Naive thymus-derived CD8-positive, alpha-beta T cell (primary cell): ENCODE data around the gene GSTA3. TPM values are rescaled to one million over a fixed set of nuclear protein-coding genes. Genes with fewer than 3 reads are reported as not detected.
A peak's percentile ranks its signal among the peaks of the same experiment; 100 is the strongest.
"Not testable (repeated sequence)": the region's sequence is repeated elsewhere in the genome, so short reads cannot be mapped to it uniquely, and the experiment has no call there.

Experiments used
- ATAC-seq, 2 donors: fragments of 150-1000 bp; cut with Tn5 transposase in 1 of 2; sonication (Bioruptor Pico), chemical (Tn5 transposase) in 1 of 2; 1 replicate in 1 of 2; 2 replicates in 1 of 2; pipeline ENCODE4 v1.10.0; 2021; ENCODE audit warnings: mild to moderate bottlenecking in 2 of 2, moderate library complexity in 2 of 2
- POLR2A ChIA-PET: fragments of 350-600 bp; sonication (Branson Sonifier 250); formaldehyde crosslinking; loops from one replicate; lab custom pipeline; 2021; ENCODE audit warnings: antibody characterized with exemption; lab: Charles Lee
- DNase-seq, 10 donors: peaks; one replicate each; pipeline versions ENCODE4 v3.0.0 to v3.0.0-alpha.2; 2020 to 2022
- H3K27ac Mint-ChIP-seq, 10 donors: one replicate each; pipeline ENCODE4 v1.8.0; 2020 to 2022; ENCODE audit warnings: mild to moderate bottlenecking in 10 of 10, mixed read lengths in 10 of 10, moderate library complexity in 4 of 10, inconsistent platforms in 1 of 10
- H3K27me3 Mint-ChIP-seq, 5 donors: one replicate each; pipeline ENCODE4 v1.8.0; 2021 to 2022; ENCODE audit warnings: mixed read lengths in 5 of 5
- H3K36me3 Mint-ChIP-seq, 3 donors: one replicate each; pipeline ENCODE4 v1.8.0; 2020 to 2022; ENCODE audit warnings: mixed read lengths in 3 of 3, mild to moderate bottlenecking in 2 of 3, inconsistent platforms in 1 of 3
- H3K4me1 Mint-ChIP-seq, 4 donors: one replicate each; pipeline ENCODE4 v1.8.0; 2021 to 2022; ENCODE audit warnings: mixed read lengths in 4 of 4
- H3K4me3 Mint-ChIP-seq, 10 donors: one replicate each; pipeline ENCODE4 v1.8.0; 2020 to 2022; ENCODE audit warnings: mild to moderate bottlenecking in 10 of 10, mixed read lengths in 10 of 10, moderate library complexity in 6 of 10, inconsistent platforms in 1 of 10
- H3K9me3 Mint-ChIP-seq, 9 donors: one replicate each; pipeline ENCODE4 v1.8.0; 2020 to 2022; ENCODE audit warnings: mixed read lengths in 9 of 9, mild to moderate bottlenecking in 3 of 9, inconsistent platforms in 1 of 9, moderate library complexity in 1 of 9
- polyA plus RNA-seq, 3 donors: library from polyadenylated mRNA; unstranded; fragments of 300-500 nt; fragmentation: Illumina TruSeq; gene quantifications; one replicate each; pipeline ENCODE4 v1.2.3, GENCODE V29; 2021
- total RNA-seq, 8 experiments: library from RNA in 2 of 8; stranded (reverse) in 2 of 8; gene quantifications; one replicate each; pipeline ENCODE4 v1.2.3 and lab custom pipeline; 2021 to 2026

GSTA3 gene
- total and polyA plus RNA-seq, 5 experiments from 2014 or later, result not detected

DNA sequence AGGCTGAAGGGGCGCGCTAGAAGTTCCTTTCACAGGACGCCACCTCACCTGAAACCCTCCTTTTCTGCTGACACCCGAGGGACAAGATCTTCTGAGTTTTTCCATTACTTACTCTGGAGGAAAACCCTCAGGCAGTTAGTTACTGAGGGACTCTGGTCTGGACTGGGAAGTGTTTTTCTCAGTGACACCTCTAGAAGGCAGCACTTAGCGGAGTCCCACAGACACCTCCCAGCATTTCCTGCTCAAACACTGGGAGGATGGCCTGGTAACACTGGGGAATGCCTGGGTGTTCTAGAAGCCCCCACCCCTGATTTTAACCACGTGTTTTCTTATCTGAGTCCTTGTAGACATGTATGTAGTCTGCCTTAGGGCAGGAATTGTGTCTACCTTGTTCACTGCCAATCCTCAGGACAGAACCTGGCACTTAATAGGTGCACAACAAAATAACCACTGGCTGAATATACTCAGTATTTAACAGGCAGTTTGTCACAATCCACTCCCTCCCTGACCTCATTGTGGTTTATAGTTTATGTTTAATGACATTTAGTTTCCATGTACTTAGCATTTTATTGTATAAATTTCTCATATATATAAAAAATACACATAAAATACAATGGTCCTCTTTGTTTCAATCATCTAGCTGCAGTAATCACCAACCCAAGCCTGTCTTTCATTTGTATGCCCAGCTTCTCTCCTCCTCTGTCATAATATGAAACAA is 4.8 kb downstream of the GSTA3 start:
- Mint-ChIP-seq H3K4me1 (no peaks in the 10 kb centered on the region), H3K36me3 (peaks cover 0 to 4% (median 0%) of the 10 kb centered on the region in 3 donors), H3K4me3 (no peak overlapping the region), H3K9me3 (peaks cover 0 to 5% (median 0%) of the 10 kb centered on the region in 9 donors), H3K27me3 (peaks cover 0 to 30% (median 9%) of the 10 kb centered on the region in 5 donors), H3K27ac (peak overlapping the region in 1 of 10 donors; percentile 17)
- POLR2A ChIA-PET, result no interaction called here
- ATAC-seq (no peak), DNase-seq (peak in 1 of 10 donors; percentile 31)

GRCh38 chr6:52900536-52900935 is 9.0 kb downstream of the GSTA3 start:
- POLR2A ChIA-PET, result no interaction called here
- H3K4me1 Mint-ChIP-seq, result no peaks in the 10 kb centered on the region
- peaks cover 2 to 30% (median 12%) of the 10 kb centered on the region in 5 donors for H3K27me3 Mint-ChIP-seq
- H3K36me3 Mint-ChIP-seq, result peaks cover 0 to 6% (median 4%) of the 10 kb centered on the region in 3 donors
- DNase-seq (no peak), ATAC-seq (no peak)
- no peak overlapping the region for H3K27ac Mint-ChIP-seq
- peaks cover 0 to 4% (median 0%) of the 10 kb centered on the region in 9 donors for H3K9me3 Mint-ChIP-seq
- no peak overlapping the region for H3K4me3 Mint-ChIP-seq

DNA sequence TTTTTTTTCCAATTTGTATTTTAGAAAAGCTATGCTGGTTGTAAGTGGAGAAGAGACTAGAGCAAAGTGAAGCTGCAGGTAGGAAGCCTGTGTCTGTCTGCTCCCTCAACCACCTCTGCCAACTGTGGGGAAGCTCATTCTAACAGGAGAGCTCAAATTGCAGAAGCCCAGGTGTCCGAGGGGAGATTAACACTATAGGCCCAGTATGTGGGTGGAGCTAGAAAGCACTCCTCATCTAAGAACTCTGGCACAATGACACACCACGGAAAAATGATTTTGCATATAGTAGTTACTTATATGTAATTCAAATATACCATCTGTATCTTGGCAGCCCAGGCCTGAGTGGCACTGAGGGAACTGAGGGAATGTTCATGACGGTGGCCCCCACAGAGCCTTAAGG is 13.7 kb downstream of the GSTA3 start:
- H3K36me3 Mint-ChIP-seq, H3K9me3 Mint-ChIP-seq, DNase-seq, H3K4me1 Mint-ChIP-seq, H3K4me3 Mint-ChIP-seq, POLR2A ChIA-PET, ATAC-seq, H3K27ac Mint-ChIP-seq: not testable (repeated sequence)
- peaks cover 3 to 17% (median 7%) of the 10 kb centered on the region in 5 donors for H3K27me3 Mint-ChIP-seq

DNA sequence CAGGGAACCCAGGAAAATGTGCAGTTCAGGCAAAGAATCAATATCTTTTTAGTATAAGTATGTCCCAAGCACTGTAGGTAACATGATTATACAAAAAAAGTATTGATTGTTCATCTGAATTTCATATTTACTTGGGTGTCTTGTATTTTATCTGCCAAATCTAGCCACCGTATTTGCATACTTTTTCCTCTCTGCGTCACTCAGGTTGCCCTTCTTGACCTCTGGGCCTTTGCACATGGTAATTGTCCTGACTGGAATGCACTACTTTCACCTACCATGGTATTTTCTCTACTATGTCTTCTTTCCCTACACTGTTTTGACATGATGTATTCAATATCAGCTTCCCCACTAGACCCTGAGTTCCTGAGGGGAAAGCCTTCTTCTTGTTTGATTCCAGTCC is 15.2 kb downstream of the GSTA3 start:
- Mint-ChIP-seq H3K9me3 (peaks cover 0 to 4% (median 0%) of the 10 kb centered on the region in 9 donors), H3K27ac (no peak overlapping the region), H3K27me3 (peaks cover 0 to 19% (median 8%) of the 10 kb centered on the region in 5 donors), H3K4me1 (no peaks in the 10 kb centered on the region), H3K4me3 (no peak overlapping the region), H3K36me3 (peaks cover 0 to 6% (median 4%) of the 10 kb centered on the region in 3 donors)
- POLR2A ChIA-PET, result no interaction called here
- ATAC-seq (no peak), DNase-seq (no peak)

DNA sequence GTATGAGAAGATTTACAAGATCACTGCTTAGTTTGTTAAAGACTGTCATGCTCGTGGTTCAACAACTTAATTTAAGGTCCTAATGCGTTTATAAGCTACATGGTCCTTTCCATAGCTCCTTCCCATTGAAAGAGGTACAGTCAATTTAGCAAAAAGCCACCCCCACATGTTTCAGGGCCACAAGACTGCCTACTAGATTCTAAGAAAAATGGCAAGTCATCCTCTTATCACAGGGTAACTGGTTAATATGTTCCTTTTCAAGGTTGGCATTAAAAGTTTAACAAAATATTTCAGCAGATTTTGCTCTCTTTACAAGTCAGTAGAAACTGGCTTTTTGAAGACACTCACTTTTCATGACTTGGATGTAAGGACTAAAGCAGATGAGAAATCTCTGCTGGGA is 15.7 kb downstream of the GSTA3 start:
- peaks cover 0 to 19% (median 5%) of the 10 kb centered on the region in 5 donors for H3K27me3 Mint-ChIP-seq
- ATAC-seq (no peak), DNase-seq (no peak)
- POLR2A ChIA-PET, result no interaction called here
- no peak overlapping the region for H3K27ac Mint-ChIP-seq
- peaks cover 0 to 6% (median 4%) of the 10 kb centered on the region in 3 donors for H3K36me3 Mint-ChIP-seq
- no peaks in the 10 kb centered on the region for H3K4me1 Mint-ChIP-seq
- H3K9me3 Mint-ChIP-seq, result peaks cover 0 to 4% (median 0%) of the 10 kb centered on the region in 9 donors
- no peak overlapping the region for H3K4me3 Mint-ChIP-seq

DNA sequence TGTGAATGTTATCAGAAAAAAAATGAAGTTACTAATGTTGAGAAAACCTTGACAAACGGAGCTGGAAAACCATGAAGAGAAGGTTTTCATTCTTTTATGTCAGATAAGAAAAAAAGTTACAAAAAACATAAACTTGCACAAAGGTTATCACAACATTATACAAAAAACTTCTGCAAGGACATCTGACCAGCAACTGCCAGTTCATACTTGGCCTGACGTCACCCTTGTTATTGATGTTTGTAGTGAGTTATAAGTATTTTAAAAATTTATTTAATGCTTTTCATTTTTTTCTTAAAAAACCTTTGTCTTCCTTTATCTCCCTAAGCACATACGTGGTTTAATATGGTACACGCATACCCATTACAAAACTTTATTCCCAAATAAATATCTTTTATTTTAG is 16.3 kb downstream of the GSTA3 start:
- DNase-seq, result no peak

DNA sequence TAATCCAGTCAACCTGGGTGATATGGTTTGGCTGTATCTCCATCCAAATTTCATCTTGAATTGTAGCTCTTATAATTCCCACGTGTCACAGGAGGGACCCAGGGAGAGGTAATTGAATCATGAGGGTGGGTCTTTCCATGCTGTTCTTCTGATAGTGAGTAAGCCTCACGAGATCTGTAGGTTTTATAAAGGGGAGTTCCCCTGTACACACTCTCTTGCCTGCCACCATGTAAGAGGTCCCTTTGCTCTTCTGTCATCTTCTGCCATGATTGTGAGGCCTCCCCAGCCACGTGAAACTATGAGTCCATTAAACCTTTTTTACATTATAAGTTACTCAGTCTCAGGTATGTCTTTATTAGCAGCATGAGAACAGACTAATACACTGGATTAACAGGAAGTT is 19.5 kb downstream of the GSTA3 start:
- no peaks in the 10 kb centered on the region for H3K4me1 Mint-ChIP-seq
- H3K4me3 Mint-ChIP-seq, result no peak overlapping the region
- H3K27me3 Mint-ChIP-seq, result peaks cover 0 to 19% (median 4%) of the 10 kb centered on the region in 5 donors
- ATAC-seq (no peak), DNase-seq (no peak)
- no peaks in the 10 kb centered on the region for H3K9me3 Mint-ChIP-seq
- no peaks in the 10 kb centered on the region for H3K36me3 Mint-ChIP-seq
- no peak overlapping the region for H3K27ac Mint-ChIP-seq
- POLR2A ChIA-PET, result no interaction called here

More for the DNA sequence above, 16.3 kb downstream of the GSTA3 start:
- Mint-ChIP-seq H3K36me3 (peaks cover 0 to 6% (median 4%) of the 10 kb centered on the region in 3 donors), H3K27ac (no peak overlapping the region), H3K4me1 (no peaks in the 10 kb centered on the region), H3K9me3 (peaks cover 0 to 4% (median 0%) of the 10 kb centered on the region in 9 donors), H3K4me3 (no peak overlapping the region), H3K27me3 (peaks cover 0 to 19% (median 4%) of the 10 kb centered on the region in 5 donors)
- POLR2A ChIA-PET, result no interaction called here
- ATAC-seq, result no peak

DNA sequence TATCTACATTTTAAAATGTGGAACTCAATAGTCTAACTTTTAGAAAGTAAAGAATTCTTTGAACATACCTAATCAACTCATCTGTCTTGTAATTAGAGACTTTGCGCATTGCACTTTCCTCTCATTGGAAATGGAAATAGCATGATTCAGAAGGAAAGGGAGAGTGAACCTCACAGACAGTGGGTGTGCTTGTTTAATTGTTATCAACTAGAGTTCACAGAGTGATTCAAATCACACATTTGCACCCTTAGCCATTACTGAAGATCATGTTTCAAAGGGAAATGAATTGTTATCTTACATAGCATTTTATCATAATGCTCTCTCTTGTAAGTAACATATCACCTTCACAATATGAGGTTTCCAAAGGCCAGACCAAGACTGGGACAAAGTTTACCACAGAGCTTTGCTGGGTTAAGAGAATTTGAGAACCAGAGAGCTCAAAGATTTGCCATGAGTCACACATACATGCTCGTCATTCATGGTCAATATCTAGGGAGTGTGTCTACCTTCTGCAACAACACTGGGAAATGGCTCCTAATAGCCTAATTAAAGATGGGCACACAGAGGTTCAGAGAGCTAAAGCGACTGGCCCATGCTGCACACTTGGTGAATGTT is 21.5 kb downstream of the GSTA3 start:
- DNase-seq, result no peak
- Mint-ChIP-seq H3K36me3 (no peaks in the 10 kb centered on the region), H3K27ac (no peak overlapping the region), H3K4me3 (no peak overlapping the region), H3K27me3 (peaks cover 0 to 19% (median 4%) of the 10 kb centered on the region in 5 donors), H3K4me1 (no peaks in the 10 kb centered on the region), H3K9me3 (no peaks in the 10 kb centered on the region)
- POLR2A ChIA-PET, result no interaction called here
- ATAC-seq, result no peak

DNA sequence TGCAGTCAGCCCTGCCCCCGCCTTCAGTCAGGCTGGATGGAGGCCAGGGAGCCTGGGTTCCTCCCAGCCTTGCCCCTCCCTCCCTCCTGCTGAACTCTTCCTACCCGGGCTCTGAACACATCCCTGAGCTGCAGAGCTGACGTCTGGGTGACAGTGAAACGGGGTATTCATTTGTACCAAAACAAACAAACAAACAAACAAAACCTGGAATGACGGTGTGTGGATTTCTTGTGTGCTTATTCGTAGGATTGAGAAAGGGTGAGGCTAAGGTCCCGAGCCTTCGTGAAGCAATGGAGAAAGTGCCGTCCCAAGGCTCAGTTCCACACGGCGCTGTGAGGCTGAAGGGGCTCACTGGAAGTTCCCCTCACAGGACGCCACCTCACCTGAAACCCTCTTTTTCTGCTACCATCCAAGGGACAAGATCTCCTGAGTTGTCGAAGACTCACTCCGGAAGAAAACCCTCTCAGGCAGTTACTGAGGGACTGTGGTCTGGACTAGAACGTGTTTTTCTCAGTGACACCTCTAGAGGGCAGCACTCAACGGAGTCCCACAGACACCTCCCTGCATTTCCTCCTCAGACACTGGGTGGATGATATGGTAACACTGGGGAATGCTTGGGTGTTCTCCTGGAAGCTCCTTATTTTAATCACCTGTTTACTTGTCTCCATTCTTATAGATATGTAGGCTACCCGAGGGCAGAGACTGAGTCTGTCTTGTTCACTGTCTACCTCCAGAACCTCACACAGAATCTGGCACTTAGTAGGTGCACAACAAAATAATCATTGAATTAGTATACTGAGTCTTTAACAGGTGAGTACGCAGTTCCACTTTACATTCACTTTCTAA is 27.3 kb downstream of the GSTA3 start:
- Mint-ChIP-seq H3K27ac (peak overlapping the region in 7 of 10 donors; percentile 19 to 86 (median 62)), H3K4me3 (peak overlapping the region; percentile 79 to 89 (median 88)), H3K36me3 (no peaks in the 10 kb centered on the region), H3K9me3 (no peaks in the 10 kb centered on the region), H3K4me1 (peaks cover 0 to 4% (median under 1%) of the 10 kb centered on the region in 4 donors), H3K27me3 (peaks cover 0 to 2% (median 0%) of the 10 kb centered on the region in 5 donors)
- DNase-seq (peak; percentile 15 to 81 (median 62)), ATAC-seq (peak; percentile 98 to 100)
- POLR2A ChIA-PET, result no interaction called here

- H3K4me1 Mint-ChIP-seq, result peaks cover 0 to 4% (median under 1%) of the 10 kb centered on the region in 4 donors
- ATAC-seq (no peak), DNase-seq (no peak)
- peak overlapping the region in 9 of 10 donors; percentile 79 to 89 (median 87) for H3K4me3 Mint-ChIP-seq
- H3K9me3 Mint-ChIP-seq, result no peaks in the 10 kb centered on the region
- H3K27me3 Mint-ChIP-seq, result peaks cover 0 to 2% (median 0%) of the 10 kb centered on the region in 5 donors
- POLR2A ChIA-PET, result no interaction called here
- H3K27ac Mint-ChIP-seq, result peak overlapping the region in 2 of 10 donors; percentile 11 to 36
- no peaks in the 10 kb centered on the region for H3K36me3 Mint-ChIP-seq
Observed at GRCh38 chr6:52881662-52881995, 27.9 kb downstream of the GSTA3 start.

GRCh38 chr6:52877786-52878185 is 31.7 kb downstream of the GSTA3 start:
- DNase-seq (no peak), ATAC-seq (no peak)
- Mint-ChIP-seq H3K4me3 (no peak overlapping the region), H3K9me3 (no peaks in the 10 kb centered on the region), H3K36me3 (no peaks in the 10 kb centered on the region), H3K27ac (no peak overlapping the region), H3K27me3 (peaks cover 0 to 9% (median 5%) of the 10 kb centered on the region in 5 donors), H3K4me1 (peaks cover 0 to 4% (median under 1%) of the 10 kb centered on the region in 4 donors)
- POLR2A ChIA-PET, result no interaction called here

DNA sequence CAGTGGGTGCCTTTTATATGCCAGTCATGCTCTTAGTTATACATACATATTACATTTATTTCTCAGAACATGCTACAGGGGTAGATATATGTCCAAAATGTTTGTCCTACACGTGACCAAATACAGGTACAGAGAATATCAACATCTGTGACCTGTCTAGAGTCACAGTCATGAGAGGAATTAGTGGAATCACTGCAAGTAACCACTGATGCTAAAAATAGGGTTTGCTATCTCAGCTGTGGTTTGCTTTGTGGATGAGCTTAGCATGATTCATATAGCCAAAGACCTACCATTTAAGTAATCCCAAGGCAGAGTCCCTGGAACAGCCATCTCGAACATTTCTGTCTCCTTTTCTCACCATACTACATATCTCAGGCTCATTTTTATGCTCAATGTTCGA is 32.3 kb downstream of the GSTA3 start:
- no peak for ATAC-seq
- Mint-ChIP-seq H3K4me1 (peaks cover 0 to 3% (median under 1%) of the 10 kb centered on the region in 4 donors), H3K9me3 (no peaks in the 10 kb centered on the region), H3K4me3 (no peak overlapping the region), H3K27ac (no peak overlapping the region), H3K36me3 (no peaks in the 10 kb centered on the region), H3K27me3 (peaks cover 0 to 9% (median 5%) of the 10 kb centered on the region in 5 donors)
- POLR2A ChIA-PET, result no interaction called here
- no peak for DNase-seq
